Activated naive CD4-positive, alpha-beta T cell treated with anti-CD3 and anti-CD28 coated beads, Interleukin-2, amount 50 U/mL, for 72 hours (primary cell): Measurements from ENCODE around the gene ST6GALNAC1. TPM values are rescaled to one million over a fixed set of nuclear protein-coding genes. Genes with fewer than 3 reads are reported as not detected.
"Not testable (repeated sequence)": the region's sequence is repeated elsewhere in the genome, so short reads cannot be mapped to it uniquely, and the experiment has no call there.

Experiments
- ATAC-seq, 2 donors: fragments of 150-1000 bp; cut with Tn5 transposase; 2 replicates each; pipeline ENCODE4 v1.10.0; 2021; ENCODE audit warnings: mild to moderate bottlenecking in 2 of 2, moderate library complexity in 2 of 2
- DNase-seq, 2 donors: peaks; one replicate each; pipeline ENCODE4 v3.0.0; 2021 to 2022; ENCODE audit warnings: low spot score in 2 of 2
- H3K27ac Mint-ChIP-seq, 2 donors: one replicate each; pipeline ENCODE4 v1.8.0; 2022; ENCODE audit warnings: mild to moderate bottlenecking in 2 of 2, mixed read lengths in 2 of 2
- H3K36me3 Mint-ChIP-seq, 2 donors: one replicate each; pipeline ENCODE4 v1.8.0; 2022; ENCODE audit warnings: mixed read lengths in 2 of 2
- H3K9me3 Mint-ChIP-seq, 2 donors: one replicate each; pipeline ENCODE4 v1.8.0; 2022; ENCODE audit warnings: mixed read lengths in 2 of 2
- total RNA-seq, 2 donors: library from RNA; stranded (reverse); gene quantifications; one replicate each; pipeline ENCODE4 v1.2.3, GENCODE V29; 2022

The ST6GALNAC1 gene
- total RNA-seq, 2 donors from 2014 or later = 1.0 to 3.0 TPM

- ATAC-seq, H3K36me3 Mint-ChIP-seq, H3K27ac Mint-ChIP-seq, DNase-seq: not testable (repeated sequence)
- H3K9me3 Mint-ChIP-seq = peaks cover 3 to 14% of the 10 kb centered on the region in 2 donors
Measured at GRCh38 chr17:76606685-76607084, 36.9 kb downstream of the ST6GALNAC1 start.

- Mint-ChIP-seq H3K27ac (no peak overlapping the region), H3K36me3 (peaks cover 0 to 7% of the 10 kb centered on the region in 2 donors), H3K9me3 (peaks cover 3 to 16% of the 10 kb centered on the region in 2 donors)
- ATAC-seq (no peak), DNase-seq (no peak)
Measured at GRCh38 chr17:76601065-76601464, 42.5 kb downstream of the ST6GALNAC1 start.

- DNase-seq (no peak), ATAC-seq (no peak)
- Mint-ChIP-seq H3K27ac (no peak overlapping the region), H3K9me3 (peaks cover 3 to 16% of the 10 kb centered on the region in 2 donors), H3K36me3 (peaks cover 0 to 7% of the 10 kb centered on the region in 2 donors)
Measured at GRCh38 chr17:76599694-76600460, 43.7 kb downstream of the ST6GALNAC1 start.

GRCh38 chr17:76598004-76598439 lies 45.5 kb downstream of the ST6GALNAC1 start:
- Mint-ChIP-seq H3K27ac (no peak overlapping the region), H3K36me3 (peaks cover 0 to 5% of the 10 kb centered on the region in 2 donors), H3K9me3 (peaks cover 3 to 12% of the 10 kb centered on the region in 2 donors)
- ATAC-seq (no peak), DNase-seq (no peak)

- ATAC-seq (no peak), DNase-seq (no peak)
- Mint-ChIP-seq H3K36me3 (no peaks in the 10 kb centered on the region), H3K9me3 (peaks cover 3 to 7% of the 10 kb centered on the region in 2 donors), H3K27ac (no peak overlapping the region)
Measured at GRCh38 chr17:76597156-76598003, 46.2 kb downstream of the ST6GALNAC1 start.

- ATAC-seq = no peak
- Mint-ChIP-seq H3K36me3 (peaks cover 0 to under 1% of the 10 kb centered on the region in 2 donors), H3K27ac (no peak overlapping the region), H3K9me3 (no peaks in the 10 kb centered on the region)
- no peak for DNase-seq
Measured at GRCh38 chr17:76594690-76595089, 48.9 kb downstream of the ST6GALNAC1 start.

GRCh38 chr17:76593959-76594358 lies 49.6 kb downstream of the ST6GALNAC1 start:
- ATAC-seq = no peak
- no peaks in the 10 kb centered on the region for H3K9me3 Mint-ChIP-seq
- H3K36me3 Mint-ChIP-seq = peaks cover 0 to 6% of the 10 kb centered on the region in 2 donors
- H3K27ac Mint-ChIP-seq = no peak overlapping the region
- no peak for DNase-seq

- DNase-seq (no peak), ATAC-seq (no peak)
- no peak overlapping the region for H3K27ac Mint-ChIP-seq
- no peaks in the 10 kb centered on the region for H3K9me3 Mint-ChIP-seq
- H3K36me3 Mint-ChIP-seq = peaks cover 0 to 10% of the 10 kb centered on the region in 2 donors
Measured at GRCh38 chr17:76593384-76593826, 50.2 kb downstream of the ST6GALNAC1 start.

GRCh38 chr17:76588182-76588581 lies 55.4 kb downstream of the ST6GALNAC1 start:
- H3K9me3 Mint-ChIP-seq = no peaks in the 10 kb centered on the region
- H3K36me3 Mint-ChIP-seq = peaks cover 0 to 20% of the 10 kb centered on the region in 2 donors
- ATAC-seq (no peak), DNase-seq (no peak)
- no peak overlapping the region for H3K27ac Mint-ChIP-seq

GRCh38 chr17:76586741-76587487 lies 56.6 kb downstream of the ST6GALNAC1 start:
- no peak for ATAC-seq

GRCh38 chr17:76585649-76586593 lies 57.6 kb downstream of the ST6GALNAC1 start, which contains the start of gene ST6GALNAC2:
TSS of gene ST6GALNAC2 (minus strand) at chr17:76585860. CDS start at chr17:76585808, 52 bp downstream.
- H3K36me3 Mint-ChIP-seq = peaks cover 0 to 20% of the 10 kb centered on the region in 2 donors
- H3K27ac Mint-ChIP-seq = no peak within 1 kb of the TSS
- DNase-seq (peak in 1 of 2 donors; percentile 49), ATAC-seq (peak; percentile 72 to 86)
- H3K9me3 Mint-ChIP-seq = no peaks in the 10 kb centered on the region

More at GRCh38 chr17:76586741-76587487, 56.6 kb downstream of the ST6GALNAC1 start:
- no peak for DNase-seq
- Mint-ChIP-seq H3K36me3 (peaks cover 0 to 20% of the 10 kb centered on the region in 2 donors), H3K9me3 (no peaks in the 10 kb centered on the region), H3K27ac (no peak overlapping the region)

GRCh38 chr17:76585033-76585648 lies 58.4 kb downstream of the ST6GALNAC1 start:
- Mint-ChIP-seq H3K27ac (no peak overlapping the region), H3K9me3 (no peaks in the 10 kb centered on the region), H3K36me3 (peaks cover 0 to 20% of the 10 kb centered on the region in 2 donors)
- DNase-seq (no peak), ATAC-seq (peak; percentile 33 to 39)

GRCh38 chr17:76584427-76585032 lies 59.0 kb downstream of the ST6GALNAC1 start:
- peak in 1 of 2 donors; percentile 2 for ATAC-seq
- Mint-ChIP-seq H3K27ac (no peak overlapping the region), H3K9me3 (no peaks in the 10 kb centered on the region), H3K36me3 (peaks cover 0 to 18% of the 10 kb centered on the region in 2 donors)
- no peak for DNase-seq

- Mint-ChIP-seq H3K9me3 (no peaks in the 10 kb centered on the region), H3K36me3 (peaks cover 0 to 6% of the 10 kb centered on the region in 2 donors), H3K27ac (no peak overlapping the region)
- DNase-seq = no peak
- ATAC-seq = no peak
Measured at GRCh38 chr17:76582660-76583059, 60.9 kb downstream of the ST6GALNAC1 start.

- no peaks in the 10 kb centered on the region for H3K9me3 Mint-ChIP-seq
Measured at GRCh38 chr17:76581515-76581914, 62.0 kb downstream of the ST6GALNAC1 start.

More at GRCh38 chr17:76581515-76581914, 62.0 kb downstream of the ST6GALNAC1 start:
- Mint-ChIP-seq H3K36me3 (no peaks in the 10 kb centered on the region), H3K27ac (no peak overlapping the region)
- DNase-seq = no peak
- no peak for ATAC-seq
